Fibroblast of the aortic adventitia (primary cell): ENCODE data around the gene PPIL6. TPM values are rescaled to one million over a fixed set of nuclear protein-coding genes. Genes with fewer than 3 reads are reported as not detected.

Experiments
- DNase-seq: peaks from one replicate; pipeline ENCODE4 v3.0.0-alpha.2; 2010; ENCODE audit warnings: low read depth
- H3K4me3 ChIP-seq: 2 replicates; pipeline ENCODE4 v1.5.1; 2011; ENCODE audit warnings: low read depth, mild to moderate bottlenecking, control low read depth, low read length, moderate library complexity
- total RNA-seq: library from RNA; depleted of rRNA; stranded (reverse); fragments of >200 nt; gene quantifications from 2 replicates; pipeline ENCODE4 v1.2.3, GENCODE V29; 2012; ENCODE audit warnings: low replicate concordance
- TF ChIP-seq, protein P1 (sequence below): IDR thresholded peaks from 2 replicates; pipeline ENCODE4 v1.5.1; 2011; ENCODE audit warnings: mild to moderate bottlenecking, low read length, control low read depth, inconsistent platforms; ENCODE audit not compliant: insufficient read depth

The PPIL6 gene
- total RNA-seq, 1 donor: 5.8 TPM

DNA sequence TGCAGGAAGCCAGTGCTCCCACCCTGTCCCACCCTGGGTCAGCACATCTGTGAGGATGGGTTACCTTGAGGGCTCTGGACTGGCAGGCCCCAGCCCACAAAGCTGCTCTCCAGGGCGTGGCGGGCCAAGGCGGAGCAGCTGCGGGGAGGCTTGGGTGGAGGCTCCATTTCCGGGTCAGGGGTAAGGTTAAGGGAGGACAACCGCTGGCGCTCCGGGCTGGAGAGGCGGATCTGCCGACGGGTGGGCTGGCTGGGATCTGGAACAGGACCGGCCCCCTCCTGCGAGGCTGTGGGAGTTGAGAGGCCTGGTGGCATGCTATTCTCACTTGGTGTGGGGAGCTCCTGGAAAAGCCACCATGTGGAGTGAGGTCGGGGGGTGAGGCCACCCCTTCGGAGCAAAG, 5.6 kb upstream of the PPIL6 start:
- H3K4me3 ChIP-seq: no peak overlapping the region
- no peak for DNase-seq
- TF ChIP-seq, protein P1, sequence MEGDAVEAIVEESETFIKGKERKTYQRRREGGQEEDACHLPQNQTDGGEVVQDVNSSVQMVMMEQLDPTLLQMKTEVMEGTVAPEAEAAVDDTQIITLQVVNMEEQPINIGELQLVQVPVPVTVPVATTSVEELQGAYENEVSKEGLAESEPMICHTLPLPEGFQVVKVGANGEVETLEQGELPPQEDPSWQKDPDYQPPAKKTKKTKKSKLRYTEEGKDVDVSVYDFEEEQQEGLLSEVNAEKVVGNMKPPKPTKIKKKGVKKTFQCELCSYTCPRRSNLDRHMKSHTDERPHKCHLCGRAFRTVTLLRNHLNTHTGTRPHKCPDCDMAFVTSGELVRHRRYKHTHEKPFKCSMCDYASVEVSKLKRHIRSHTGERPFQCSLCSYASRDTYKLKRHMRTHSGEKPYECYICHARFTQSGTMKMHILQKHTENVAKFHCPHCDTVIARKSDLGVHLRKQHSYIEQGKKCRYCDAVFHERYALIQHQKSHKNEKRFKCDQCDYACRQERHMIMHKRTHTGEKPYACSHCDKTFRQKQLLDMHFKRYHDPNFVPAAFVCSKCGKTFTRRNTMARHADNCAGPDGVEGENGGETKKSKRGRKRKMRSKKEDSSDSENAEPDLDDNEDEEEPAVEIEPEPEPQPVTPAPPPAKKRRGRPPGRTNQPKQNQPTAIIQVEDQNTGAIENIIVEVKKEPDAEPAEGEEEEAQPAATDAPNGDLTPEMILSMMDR: no peak

- no peak for DNase-seq
- no peak overlapping the region for H3K4me3 ChIP-seq
- TF ChIP-seq, protein P1: no peak
Observed at GRCh38 chr6:109445382-109445781, 5.0 kb upstream of the PPIL6 start.

- DNase-seq: no peak
- H3K4me3 ChIP-seq: no peak overlapping the region
- TF ChIP-seq, protein P1: no peak
Observed at GRCh38 chr6:109443425-109443950, 3.1 kb upstream of the PPIL6 start.

- DNase-seq: no peak
- no peak overlapping the region for H3K4me3 ChIP-seq
- TF ChIP-seq, protein P1: no peak
Observed at GRCh38 chr6:109442393-109442924, 2.0 kb upstream of the PPIL6 start.

GRCh38 chr6:109441069-109441816, 815 bp upstream of the PPIL6 start:
- H3K4me3 ChIP-seq: peak overlapping the region; percentile 88
- TF ChIP-seq, protein P1: peak; percentile 33
- peak; percentile 54 for DNase-seq

DNA sequence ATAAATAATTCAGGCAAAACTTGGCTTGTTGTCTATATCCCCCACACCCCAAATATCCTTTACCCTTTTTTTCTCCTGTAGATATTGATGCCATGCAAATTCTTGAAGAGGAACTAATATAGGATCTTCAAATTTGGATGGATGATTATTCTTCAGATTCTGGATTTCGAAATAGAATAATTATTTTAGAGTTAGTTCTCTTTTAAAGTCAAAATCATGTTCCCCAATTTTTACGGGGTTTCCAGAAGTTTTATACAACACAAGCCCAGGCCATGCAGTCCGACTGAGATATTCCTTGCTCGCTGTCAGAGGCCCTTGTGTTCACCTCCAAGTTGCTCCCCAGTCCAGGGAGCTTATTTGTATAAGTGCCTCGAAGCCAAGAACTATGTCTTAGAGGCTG, 4.4 kb downstream of the PPIL6 start:
- TF ChIP-seq, protein P1: no peak
- H3K4me3 ChIP-seq: no peak overlapping the region
- no peak for DNase-seq
